HCT116 (cell line): ENCODE results near the gene OR52A1. TPM values are rescaled to one million over a fixed set of nuclear protein-coding genes. Genes with fewer than 3 reads are reported as not detected.

Experiments used
- ATAC-seq: fragments of 200-7000 bp; cut with Tn5 transposase; 2 replicates; pipeline ENCODE4 v1.9.1; 2020; ENCODE audit warnings: mild to moderate bottlenecking, moderate library complexity
- BruUV-seq: library from RNA; stranded (reverse); fragments of 400-500 nt; replicated peaks from 2 replicates; lab custom pipeline; 2021; lab: Mats Ljungman, UMichigan
- CTCF ChIA-PET: fragments of 300-600 bp; sonication (Branson Sonifier 250); formaldehyde crosslinking; loops from one replicate; lab custom pipeline; 2021; ENCODE audit warnings: antibody characterized with exemption; lab: Charles Lee
- POLR2A ChIA-PET: fragments of 300-600, 350-600 bp; sonication (Branson Sonifier 250); formaldehyde crosslinking; loops from one replicate; lab custom pipeline; 2021; ENCODE audit warnings: antibody characterized with exemption; lab: Charles Lee
- RAD21 ChIA-PET, 2 experiments: fragments of 300-600 bp; sonication (Branson Sonifier 250); formaldehyde crosslinking; loops; one replicate each; lab custom pipeline; 2023; ENCODE audit warnings: low total read pairs in 2 of 2; ENCODE audit not compliant: uncharacterized antibody in 2 of 2, unreplicated experiment in 2 of 2, low non-redundant PET in 1 of 2; lab: Charles Lee
- DNase-seq: peaks from one replicate; pipeline ENCODE4 v3.0.0-alpha.2; 2010; ENCODE audit warnings: low read depth, low spot score
- H2AFZ ChIP-seq: fragments of 200-600 bp; shearing (Covaris generic), sonication (generic); 2 replicates; pipeline ENCODE4 v1.6.1; 2017; ENCODE audit warnings: low read depth, mixed run types, mixed read lengths, antibody characterized with exemption, low read length; ENCODE audit not compliant: poor library complexity, severe bottlenecking
- H3K27ac ChIP-seq: 2 replicates; pipeline ENCODE4 v1.5.1; 2012; ENCODE audit warnings: low read depth, low read length
- H3K27me3 ChIP-seq: fragments of 200-600 bp; sonication (generic); 2 replicates; pipeline ENCODE4 v1.6.1; 2016; ENCODE audit warnings: mixed run types, low read length, mixed read lengths; ENCODE audit not compliant: insufficient read depth
- H3K36me3 ChIP-seq, 2 experiments: fragments of 200-500 bp in 1 of 2; fragments of 200-600 bp in 1 of 2; sonication (Bioruptor generic) in 1 of 2; sonication (generic) in 1 of 2; 2 replicates each; pipeline versions ENCODE4 v1.5.1 to v1.6.1; 2014 to 2016; ENCODE audit warnings: low read length in 2 of 2, inconsistent platforms in 1 of 2, mixed read lengths in 1 of 2, mixed run types in 1 of 2; ENCODE audit not compliant: insufficient read depth in 2 of 2, control insufficient read depth in 1 of 2
- H3K4me1 ChIP-seq, 2 experiments: fragments of 200-600 bp in 1 of 2; sonication (generic) in 1 of 2; 2 replicates each; pipeline versions ENCODE4 v1.5.1 to v1.6.1; 2012 to 2017; ENCODE audit warnings: low read length in 2 of 2, inconsistent platforms in 1 of 2, mild to moderate bottlenecking in 1 of 2, mixed read lengths in 1 of 2, mixed run types in 1 of 2, moderate library complexity in 1 of 2; ENCODE audit not compliant: insufficient read depth in 2 of 2, control insufficient read depth in 1 of 2
- H3K4me2 ChIP-seq: fragments of 200-600 bp; sonication (generic); 2 replicates; pipeline ENCODE4 v1.6.1; 2017; ENCODE audit warnings: mixed run types, low read length, mixed read lengths
- H3K4me3 ChIP-seq, 2 experiments: fragments of 200-600 bp in 1 of 2; sonication (generic) in 1 of 2; replicated peaks in 1 of 2; 2 replicates each; pipeline ENCODE4 v1.5.1; 2011 to 2016; ENCODE audit warnings: low read length in 2 of 2, control low read depth in 1 of 2, low read depth in 1 of 2, mild to moderate bottlenecking in 1 of 2, mixed read lengths in 1 of 2, mixed run types in 1 of 2
- H3K79me2 ChIP-seq: fragments of 200-600 bp; sonication (generic); 2 replicates; pipeline ENCODE4 v1.6.1; 2017; ENCODE audit warnings: mild to moderate bottlenecking, mixed run types, low read length, moderate library complexity, mixed read lengths; ENCODE audit not compliant: insufficient read depth
- H3K9ac ChIP-seq: fragments of 200-600 bp; sonication (generic); 2 replicates; pipeline ENCODE4 v1.6.1; 2016; ENCODE audit warnings: low read length, mixed read lengths
- H3K9me2 ChIP-seq: fragments of 200-600 bp; sonication (generic), shearing (Covaris generic); 2 replicates; pipeline ENCODE4 v1.6.1; 2017; ENCODE audit warnings: mixed run types, mild to moderate bottlenecking, moderate library complexity; ENCODE audit not compliant: insufficient read depth
- H3K9me3 ChIP-seq, 2 experiments: fragments of 200-500 bp in 1 of 2; fragments of 200-600 bp in 1 of 2; sonication (Bioruptor generic) in 1 of 2; sonication (generic) in 1 of 2; 2 replicates each; pipeline ENCODE4 v1.6.1; 2014 to 2017; ENCODE audit warnings: low read length in 2 of 2, mixed read lengths in 2 of 2, inconsistent platforms in 1 of 2, low read depth in 1 of 2, mild to moderate bottlenecking in 1 of 2, mixed run types in 1 of 2, moderate library complexity in 1 of 2; ENCODE audit not compliant: control insufficient read depth in 1 of 2, insufficient read depth in 1 of 2
- H4K20me1 ChIP-seq: fragments of 200-600 bp; sonication (generic), shearing (Covaris generic); 2 replicates; pipeline ENCODE4 v1.6.1; 2017; ENCODE audit warnings: mixed run types, mild to moderate bottlenecking, moderate library complexity; ENCODE audit not compliant: insufficient read depth
- CEBPB ChIP-seq: IDR thresholded peaks from 2 replicates; pipeline ENCODE4 v1.6.1; 2012; ENCODE audit warnings: low read depth
- CTCF ChIP-seq, 3 experiments: fragments of 200-600 bp in 1 of 3; sonication (generic) in 1 of 3; IDR thresholded peaks in 2 of 3; conservative IDR thresholded peaks in 1 of 3; 2 replicates each; pipeline ENCODE4 v1.5.1; 2012 to 2017; ENCODE audit warnings: low read depth in 2 of 3, low read length in 2 of 3, antibody characterized with exemption in 1 of 3, borderline replicate concordance in 1 of 3, control low read depth in 1 of 3, mild to moderate bottlenecking in 1 of 3, mixed read lengths in 1 of 3, mixed run types in 1 of 3, moderate library complexity in 1 of 3; ENCODE audit not compliant: insufficient read depth in 1 of 3
- ELF1 ChIP-seq: IDR thresholded peaks from 2 replicates; pipeline ENCODE4 v1.6.1; 2012; ENCODE audit warnings: low read depth, borderline replicate concordance
- FOSL1 ChIP-seq: IDR thresholded peaks from 2 replicates; pipeline ENCODE4 v1.6.1; 2012; ENCODE audit warnings: low read depth
- MAX ChIP-seq: IDR thresholded peaks from 2 replicates; pipeline ENCODE4 v1.6.1; 2012
- POLR2A ChIP-seq: IDR thresholded peaks from 2 replicates; pipeline ENCODE4 v1.7.0; 2011; ENCODE audit warnings: borderline replicate concordance; ENCODE audit not compliant: insufficient read depth, insufficient read length; ENCODE audit errors: extremely low read depth
- POLR2AphosphoS5 ChIP-seq: IDR thresholded peaks from 2 replicates; pipeline ENCODE4 v1.6.1; 2011; ENCODE audit warnings: mild to moderate bottlenecking, low read depth, low read length, moderate library complexity
- SIN3A ChIP-seq: IDR thresholded peaks from 2 replicates; pipeline ENCODE4 v1.6.1; 2012; ENCODE audit warnings: low read depth
- SP1 ChIP-seq: IDR thresholded peaks from 2 replicates; pipeline ENCODE4 v1.6.1; 2012; ENCODE audit warnings: low read depth
- SRF ChIP-seq: IDR thresholded peaks from 2 replicates; pipeline ENCODE4 v1.6.1; 2012; ENCODE audit warnings: low read depth
- YY1 ChIP-seq: IDR thresholded peaks from 2 replicates; pipeline ENCODE4 v1.6.1; 2011; ENCODE audit warnings: low read length, low read depth, moderate library complexity, mild to moderate bottlenecking; ENCODE audit not compliant: insufficient replicate concordance; ENCODE audit errors: extremely low read depth
- intact Hi-C: fragments of 100-400 bp; cut with micrococcal nuclease; formaldehyde crosslinking; loops from 2 replicates; pipeline ENCODE4 v1.10.0; 2022
- total RNA-seq: library from RNA; stranded (reverse); gene quantifications from one replicate; pipeline ENCODE4 v1.2.1, GENCODE V29; 2021; ENCODE audit not compliant: unreplicated experiment

The OR52A1 gene
- total RNA-seq, 1 experiment from 2014 or later = not detected

GRCh38 chr11:5178046-5178837 lies 23.7 kb upstream of the OR52A1 start:
- no peaks in the 10 kb centered on the region for H3K36me3 ChIP-seq
- H3K9ac ChIP-seq = no peak overlapping the region
- CTCF ChIA-PET = no interaction called here
- no peaks in the 10 kb centered on the region for H4K20me1 ChIP-seq
- ATAC-seq = no peak
- H3K27ac ChIP-seq = no peak overlapping the region
- RAD21 ChIA-PET = no interaction called here
- no peak overlapping the region for H2AFZ ChIP-seq
- BruUV-seq = no TSS peak
- no peaks in the 10 kb centered on the region for H3K9me3 ChIP-seq
- H3K79me2 ChIP-seq = no peaks in the 10 kb centered on the region
- POLR2A ChIA-PET = no interaction called here
- H3K27me3 ChIP-seq = peaks cover 40% of the 10 kb centered on the region
- no peaks in the 10 kb centered on the region for H3K4me1 ChIP-seq
- H3K4me2 ChIP-seq = no peak overlapping the region
- H3K4me3 ChIP-seq = no peak overlapping the region
- no peak for DNase-seq
- TF ChIP-seq FOSL1 (no peak), SIN3A (no peak), YY1 (no peak), ELF1 (no peak), SP1 (no peak), POLR2AphosphoS5 (no peak), CEBPB (no peak), MAX (no peak), SRF (no peak), CTCF (IDR thresholded peaks at IDR 0.05 in 2 of 3, conservative IDR thresholded peaks at IDR 0.05 in 1 of 3; ENCODE audit: borderline replicate concordance in 1 of 3, insufficient read depth in 1 of 3, low read depth in 2 of 3, low read length in 2 of 3) (no peak), POLR2A (no peak)
- intact Hi-C loops = no loop called here
- no peaks in the 10 kb centered on the region for H3K9me2 ChIP-seq
